ENCODE data around the gene OR5AL1. TPM values are rescaled to one million over a fixed set of nuclear protein-coding genes. Genes with fewer than 3 reads are reported as not detected.

OR5AL1 gene
- total RNA-seq, result not detected in 2 replicates

DNA sequence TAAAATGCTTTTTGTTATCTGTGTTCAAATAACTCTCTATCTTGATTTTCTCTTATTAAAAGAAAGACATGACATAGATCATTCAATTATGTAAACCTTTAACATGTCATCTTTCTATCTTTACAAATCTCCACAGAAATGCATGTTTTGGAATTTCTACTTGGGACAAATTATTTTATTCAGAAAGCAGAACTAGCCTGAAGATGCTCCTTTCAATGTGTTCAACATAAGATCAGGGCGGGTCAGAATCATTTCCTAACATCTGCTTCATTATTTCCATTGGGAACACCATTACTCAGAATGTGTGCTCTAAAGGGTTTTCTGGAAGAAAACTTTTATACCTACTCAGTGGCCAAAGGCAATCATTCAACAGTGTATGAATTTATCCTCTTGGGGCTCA lies at the start of gene OR5AL1:
Gene OR5AL1 (plus strand): TSS at position 301 of the 400 bp plus-strand sequence.

DNA sequence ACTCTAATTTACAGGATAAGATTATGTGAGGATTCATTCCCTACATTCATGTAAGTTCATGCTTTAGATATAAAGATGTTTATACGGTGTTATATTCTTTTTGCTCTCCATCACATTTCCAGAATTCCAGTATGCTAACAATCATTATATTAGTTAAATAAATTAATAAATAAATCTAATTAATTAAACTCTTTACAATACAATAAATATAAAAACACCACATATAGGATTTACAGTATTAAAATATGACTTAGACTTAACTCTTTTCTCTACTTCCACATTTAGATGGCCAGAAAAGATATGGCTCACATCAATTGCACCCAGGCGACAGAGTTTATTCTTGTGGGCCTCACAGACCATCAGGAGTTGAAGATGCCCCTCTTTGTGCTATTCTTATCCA lies 37.2 kb upstream of the OR5AL1 start, which contains the start of gene OR8U1:
Gene OR8U1 (plus strand): TSS at position 301 of the 400 bp plus-strand sequence. CDS start 0 bp downstream, at position 301.

Other genes with a start within 250 kb of the OR5AL1 start
- not detected in 2 replicates for gene OR5J2, start 236.1 kb upstream of the OR5AL1 start, total RNA-seq
- not detected in 2 replicates for gene OR5T2, start 178.4 kb upstream of the OR5AL1 start, total RNA-seq
- gene OR5T3, start 160.4 kb upstream of the OR5AL1 start, total RNA-seq, result not detected in 2 replicates
- not detected in 2 replicates for gene OR5T1, start 138.5 kb upstream of the OR5AL1 start, total RNA-seq
- not detected in 2 replicates for gene OR8H1, start 120.4 kb upstream of the OR5AL1 start, total RNA-seq
- gene OR8K3, start 97.6 kb upstream of the OR5AL1 start, total RNA-seq, result not detected in 2 replicates
- gene OR8K1, start 66.7 kb upstream of the OR5AL1 start, total RNA-seq, result not detected in 2 replicates
- gene OR8J1, start 58.4 kb upstream of the OR5AL1 start, total RNA-seq, result not detected in 2 replicates
- not detected in 2 replicates for gene OR8U1, start 37.1 kb upstream of the OR5AL1 start, total RNA-seq
- not detected in 2 replicates for gene OR5M3, start 60.7 kb downstream of the OR5AL1 start, total RNA-seq
- not detected in 2 replicates for gene OR5M8, start 78.7 kb downstream of the OR5AL1 start, total RNA-seq
- not detected in 2 replicates for gene OR5M11, start 130.6 kb downstream of the OR5AL1 start, total RNA-seq
- not detected in 2 replicates for gene OR5M10, start 165.0 kb downstream of the OR5AL1 start, total RNA-seq
- gene OR5M1, start 202.2 kb downstream of the OR5AL1 start, total RNA-seq, result not detected in 2 replicates
- not detected in 2 replicates for gene OR5AP2, start 229.7 kb downstream of the OR5AL1 start, total RNA-seq

Data from smooth muscle cell of trachea (primary cell).